DND-41 (cell line): ENCODE data around the gene IGFBP7.
A peak's percentile ranks its signal among the peaks of the same experiment; 100 is the strongest.

Experiments
- ATAC-seq: fragments of 200-7000 bp; cut with Tn5 transposase; 3 replicates; pipeline ENCODE4 v1.9.1; 2021; ENCODE audit warnings: low read depth; ENCODE audit not compliant: insufficient read depth
- DNase-seq: peaks from one replicate; pipeline ENCODE4 v3.0.0-alpha.2; 2020
- H2AFZ ChIP-seq: 2 replicates; pipeline ENCODE4 v1.6.0; 2012; ENCODE audit warnings: low read depth, low read length
- H3K27ac ChIP-seq: 2 replicates; pipeline ENCODE4 v1.5.1; 2012; ENCODE audit warnings: low read length, inconsistent platforms
- H3K27me3 ChIP-seq: fragments of 200-600 bp; sonication (generic); 2 replicates; pipeline ENCODE4 v1.6.0; 2012; ENCODE audit warnings: low read length, mild to moderate bottlenecking, inconsistent platforms; ENCODE audit not compliant: insufficient read depth, poor library complexity
- H3K36me3 ChIP-seq: 2 replicates; pipeline ENCODE4 v1.5.1; 2012; ENCODE audit warnings: low read length, inconsistent platforms; ENCODE audit not compliant: insufficient read depth
- H3K4me1 ChIP-seq: 2 replicates; pipeline ENCODE4 v1.5.1; 2012; ENCODE audit warnings: mild to moderate bottlenecking, low read length; ENCODE audit not compliant: insufficient read depth
- H3K4me2 ChIP-seq: 2 replicates; pipeline ENCODE4 v1.6.0; 2012; ENCODE audit warnings: mild to moderate bottlenecking, moderate library complexity, low read length, inconsistent platforms; ENCODE audit not compliant: insufficient read depth
- H3K4me3 ChIP-seq, 2 experiments: fragments of 200-600 bp in 1 of 2; shearing (Covaris generic) in 1 of 2; 2 replicates each; pipeline ENCODE4 v1.5.1; 2012 to 2016; ENCODE audit warnings: inconsistent platforms in 2 of 2, low read length in 2 of 2, mild to moderate bottlenecking in 2 of 2, low read depth in 1 of 2, moderate library complexity in 1 of 2
- H3K79me2 ChIP-seq: 2 replicates; pipeline ENCODE4 v1.6.0; 2012; ENCODE audit warnings: low read length, inconsistent platforms; ENCODE audit not compliant: insufficient read depth
- H3K9ac ChIP-seq: 2 replicates; pipeline ENCODE4 v1.6.0; 2012; ENCODE audit warnings: low read depth, mild to moderate bottlenecking, inconsistent platforms, low read length, moderate library complexity
- H3K9me3 ChIP-seq: 2 replicates; pipeline ENCODE4 v1.5.1; 2012; ENCODE audit warnings: low read length, moderate library complexity, mild to moderate bottlenecking, inconsistent platforms; ENCODE audit not compliant: insufficient read depth, severe bottlenecking
- H4K20me1 ChIP-seq: 2 replicates; pipeline ENCODE4 v1.6.0; 2012; ENCODE audit warnings: low read length; ENCODE audit not compliant: insufficient read depth
- CTCF ChIP-seq: IDR thresholded peaks from 2 replicates; pipeline ENCODE4 v1.5.1; 2012; ENCODE audit warnings: borderline replicate concordance, low read length, moderate library complexity, mild to moderate bottlenecking; ENCODE audit not compliant: poor library complexity, severe bottlenecking; ENCODE audit errors: extremely low read depth
- EZH2 ChIP-seq: IDR thresholded peaks from 3 replicates; pipeline ENCODE4 v1.6.1; 2012; ENCODE audit warnings: borderline replicate concordance, low read depth, mild to moderate bottlenecking, moderate library complexity, low read length, inconsistent platforms; ENCODE audit not compliant: severe bottlenecking

IGFBP7 gene

GRCh38 chr4:57098941-57099340 lies 11.2 kb downstream of the IGFBP7 start:
- no peak for DNase-seq
- H3K4me2 ChIP-seq = no peak overlapping the region
- H3K79me2 ChIP-seq = no peaks in the 10 kb centered on the region
- no peaks in the 10 kb centered on the region for H4K20me1 ChIP-seq
- peak; percentile 63 for ATAC-seq
- no peaks in the 10 kb centered on the region for H3K4me1 ChIP-seq
- H2AFZ ChIP-seq = no peak overlapping the region
- TF ChIP-seq EZH2 (no peak), CTCF (no peak)
- H3K4me3 ChIP-seq = no peak overlapping the region
- no peaks in the 10 kb centered on the region for H3K27me3 ChIP-seq
- H3K9me3 ChIP-seq = no peaks in the 10 kb centered on the region
- no peak overlapping the region for H3K27ac ChIP-seq
- no peaks in the 10 kb centered on the region for H3K36me3 ChIP-seq
- no peak overlapping the region for H3K9ac ChIP-seq

- no peak overlapping the region for H3K9ac ChIP-seq
- no peaks in the 10 kb centered on the region for H3K4me1 ChIP-seq
These were observed 11.8 kb downstream of the IGFBP7 start for GRCh38 chr4:57098415-57098814.

GRCh38 chr4:57097711-57098110 lies 12.5 kb downstream of the IGFBP7 start:
- Histone ChIP-seq H3K4me3 (no peak overlapping the region), H4K20me1 (no peaks in the 10 kb centered on the region), H3K4me1 (no peaks in the 10 kb centered on the region), H3K9me3 (no peaks in the 10 kb centered on the region), H2AFZ (no peak overlapping the region), H3K79me2 (no peaks in the 10 kb centered on the region), H3K4me2 (no peak overlapping the region), H3K27me3 (no peaks in the 10 kb centered on the region), H3K27ac (no peak overlapping the region), H3K36me3 (no peaks in the 10 kb centered on the region), H3K9ac (no peak overlapping the region)
- ATAC-seq (no peak), DNase-seq (no peak)
- TF ChIP-seq CTCF (no peak), EZH2 (no peak)

More at GRCh38 chr4:57098415-57098814, 11.8 kb downstream of the IGFBP7 start:
- Histone ChIP-seq H3K27me3 (no peaks in the 10 kb centered on the region), H3K9me3 (no peaks in the 10 kb centered on the region), H3K4me2 (no peak overlapping the region), H4K20me1 (no peaks in the 10 kb centered on the region), H2AFZ (no peak overlapping the region), H3K27ac (no peak overlapping the region), H3K79me2 (no peaks in the 10 kb centered on the region), H3K4me3 (no peak overlapping the region), H3K36me3 (no peaks in the 10 kb centered on the region)
- ATAC-seq (no peak), DNase-seq (no peak)
- TF ChIP-seq CTCF = no peak
- TF ChIP-seq EZH2 = no peak

GRCh38 chr4:57095956-57096355 lies 14.2 kb downstream of the IGFBP7 start:
- ATAC-seq (no peak), DNase-seq (no peak)
- Histone ChIP-seq H3K9me3 (no peaks in the 10 kb centered on the region), H3K79me2 (no peaks in the 10 kb centered on the region), H3K4me3 (no peak overlapping the region), H3K27me3 (no peaks in the 10 kb centered on the region), H3K4me2 (no peak overlapping the region), H3K9ac (no peak overlapping the region), H3K4me1 (no peaks in the 10 kb centered on the region), H3K36me3 (no peaks in the 10 kb centered on the region), H2AFZ (no peak overlapping the region), H3K27ac (no peak overlapping the region), H4K20me1 (no peaks in the 10 kb centered on the region)
- TF ChIP-seq CTCF (no peak), EZH2 (no peak)
